Thyroid gland (tissue), 4 donors: ENCODE data around the gene POPDC2.

Source experiments
- POLR2A ChIP-seq, 2 donors: fragments of 450-650 bp; IDR thresholded peaks; one replicate each; pipeline ENCODE4 v1.6.1; 2017; ENCODE audit warnings: antibody characterized with exemption in 2 of 2, mild to moderate bottlenecking in 2 of 2, moderate library complexity in 1 of 2
- TF ChIP-seq, protein P1 (sequence below), 6 experiments: fragments of 200-600 bp in 3 of 6; fragments of 450-650 bp in 3 of 6; sonication (generic) in 3 of 6; IDR thresholded peaks; one replicate each; pipeline ENCODE4 v1.5.1; 2016 to 2019; ENCODE audit warnings: antibody characterized with exemption in 6 of 6, mild to moderate bottlenecking in 2 of 6, inconsistent platforms in 1 of 6, moderate library complexity in 1 of 6

DNA sequence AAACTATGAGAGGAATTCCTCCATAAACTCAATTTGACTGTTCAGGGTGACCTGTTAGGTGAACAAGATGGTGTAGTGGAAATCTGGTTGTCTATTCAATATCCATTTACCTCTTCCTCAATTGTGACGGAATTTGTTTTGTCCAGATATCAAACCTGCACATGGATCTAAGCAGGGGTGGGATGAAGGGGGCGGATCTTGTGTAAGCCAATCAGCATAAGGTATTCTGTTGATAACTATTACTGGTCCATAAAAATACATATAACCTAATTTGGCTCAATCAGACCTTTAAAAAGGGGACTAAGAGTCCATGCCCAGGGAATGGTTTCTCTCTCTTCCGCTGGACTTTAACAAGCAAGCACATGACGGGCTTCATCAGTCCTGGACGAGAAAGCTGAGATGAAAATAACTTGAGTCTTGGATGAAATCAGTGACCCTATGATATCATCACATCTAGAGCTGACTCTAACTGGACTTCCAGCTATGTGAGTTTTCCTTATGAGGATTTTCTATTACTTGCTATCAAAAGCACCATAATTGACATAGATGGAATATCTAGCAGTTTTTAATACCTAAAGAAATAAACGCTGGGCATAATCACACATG lies 5.7 kb upstream of the POPDC2 start:
- TF ChIP-seq POLR2A (IDR thresholded peaks at IDR 0.05): no peak
- TF ChIP-seq, protein P1, sequence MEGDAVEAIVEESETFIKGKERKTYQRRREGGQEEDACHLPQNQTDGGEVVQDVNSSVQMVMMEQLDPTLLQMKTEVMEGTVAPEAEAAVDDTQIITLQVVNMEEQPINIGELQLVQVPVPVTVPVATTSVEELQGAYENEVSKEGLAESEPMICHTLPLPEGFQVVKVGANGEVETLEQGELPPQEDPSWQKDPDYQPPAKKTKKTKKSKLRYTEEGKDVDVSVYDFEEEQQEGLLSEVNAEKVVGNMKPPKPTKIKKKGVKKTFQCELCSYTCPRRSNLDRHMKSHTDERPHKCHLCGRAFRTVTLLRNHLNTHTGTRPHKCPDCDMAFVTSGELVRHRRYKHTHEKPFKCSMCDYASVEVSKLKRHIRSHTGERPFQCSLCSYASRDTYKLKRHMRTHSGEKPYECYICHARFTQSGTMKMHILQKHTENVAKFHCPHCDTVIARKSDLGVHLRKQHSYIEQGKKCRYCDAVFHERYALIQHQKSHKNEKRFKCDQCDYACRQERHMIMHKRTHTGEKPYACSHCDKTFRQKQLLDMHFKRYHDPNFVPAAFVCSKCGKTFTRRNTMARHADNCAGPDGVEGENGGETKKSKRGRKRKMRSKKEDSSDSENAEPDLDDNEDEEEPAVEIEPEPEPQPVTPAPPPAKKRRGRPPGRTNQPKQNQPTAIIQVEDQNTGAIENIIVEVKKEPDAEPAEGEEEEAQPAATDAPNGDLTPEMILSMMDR (IDR thresholded peaks at IDR 0.05): no peak
